Kidney epithelial cell (primary cell): Measurements from ENCODE around the gene LDHAL6B. TPM values are rescaled to one million over a fixed set of nuclear protein-coding genes. Genes with fewer than 3 reads are reported as not detected.

Experiments used
- DNase-seq: peaks from one replicate; pipeline ENCODE4 v3.0.0-alpha.2; 2010; ENCODE audit warnings: low read depth
- H3K27me3 ChIP-seq: 2 replicates; pipeline ENCODE4 v1.6.0; 2011; ENCODE audit warnings: low read length; ENCODE audit not compliant: control insufficient read depth, insufficient read depth
- H3K36me3 ChIP-seq: 2 replicates; pipeline ENCODE4 v1.5.1; 2011; ENCODE audit warnings: low read length; ENCODE audit not compliant: control insufficient read depth, insufficient read depth
- H3K4me3 ChIP-seq: 2 replicates; pipeline ENCODE4 v1.5.1; 2011; ENCODE audit warnings: low read depth, mild to moderate bottlenecking, control low read depth, low read length
- CTCF ChIP-seq: IDR thresholded peaks from 2 replicates; pipeline ENCODE4 v1.5.1; 2011; ENCODE audit warnings: mild to moderate bottlenecking, moderate library complexity, low read length, control low read depth, inconsistent platforms; ENCODE audit not compliant: insufficient read depth, poor library complexity, severe bottlenecking
- total RNA-seq: library from RNA; depleted of rRNA; stranded (reverse); fragments of >200 nt; gene quantifications from 2 replicates; pipeline ENCODE4 v1.2.3, GENCODE V29; 2015

The LDHAL6B gene
- total RNA-seq, 1 donor from 2014 or later = not detected

- Histone ChIP-seq H3K27me3 (no peaks in the 10 kb centered on the region), H3K36me3 (no peaks in the 10 kb centered on the region), H3K4me3 (no peak overlapping the region)
- DNase-seq = no peak
- TF ChIP-seq CTCF = no peak
These were observed 10.3 kb downstream of the LDHAL6B start for GRCh38 chr15:59216911-59217310.

- TF ChIP-seq CTCF = no peak
- no peaks in the 10 kb centered on the region for H3K27me3 ChIP-seq
- H3K4me3 ChIP-seq = no peak overlapping the region
- no peak for DNase-seq
- H3K36me3 ChIP-seq = no peaks in the 10 kb centered on the region
These were observed 11.3 kb downstream of the LDHAL6B start for GRCh38 chr15:59217876-59218498.

- Histone ChIP-seq H3K27me3 (no peaks in the 10 kb centered on the region), H3K36me3 (no peaks in the 10 kb centered on the region), H3K4me3 (no peak overlapping the region)
- no peak for TF ChIP-seq CTCF
- DNase-seq = no peak
These were observed 12.1 kb downstream of the LDHAL6B start for GRCh38 chr15:59218710-59219109.

GRCh38 chr15:59221511-59222505 is 15.2 kb downstream of the LDHAL6B start:
- peak; percentile 71 for DNase-seq
- TF ChIP-seq CTCF = no peak
- Histone ChIP-seq H3K36me3 (no peaks in the 10 kb centered on the region), H3K27me3 (no peaks in the 10 kb centered on the region), H3K4me3 (no peak overlapping the region)

- no peaks in the 10 kb centered on the region for H3K36me3 ChIP-seq
- no peak overlapping the region for H3K4me3 ChIP-seq
- no peak for DNase-seq
- no peak for TF ChIP-seq CTCF
- no peaks in the 10 kb centered on the region for H3K27me3 ChIP-seq
These were observed 16.4 kb downstream of the LDHAL6B start for GRCh38 chr15:59222906-59223550.
